Activated CD8-positive, alpha-beta T cell treated with anti-CD3 and anti-CD28 coated beads for 36 hours (primary cell): ENCODE data around the gene SORBS2. TPM values are rescaled to one million over a fixed set of nuclear protein-coding genes. Genes with fewer than 3 reads are reported as not detected.

ENCODE experiments used
- ATAC-seq: fragments of 200-7000 bp; cut with Tn5 transposase; one replicate; pipeline ENCODE4 v1.10.0; 2021; ENCODE audit warnings: mild to moderate bottlenecking, moderate library complexity
- CTCF ChIA-PET: fragments of 350-600 bp; sonication (Branson Sonifier 250); formaldehyde crosslinking; loops from one replicate; lab custom pipeline; 2021; ENCODE audit warnings: antibody characterized with exemption; lab: Charles Lee
- POLR2A ChIA-PET: fragments of 350-600 bp; sonication (Branson Sonifier 250); formaldehyde crosslinking; loops from one replicate; lab custom pipeline; 2021; ENCODE audit warnings: antibody characterized with exemption; lab: Charles Lee
- DNase-seq: peaks from one replicate; pipeline ENCODE4 v3.0.0-alpha.2; 2020
- H3K27ac Mint-ChIP-seq: one replicate; pipeline ENCODE4 v1.8.0; 2021; ENCODE audit warnings: mild to moderate bottlenecking, mixed read lengths
- H3K27me3 Mint-ChIP-seq: one replicate; pipeline ENCODE4 v1.8.0; 2021; ENCODE audit warnings: mixed read lengths
- H3K36me3 Mint-ChIP-seq: one replicate; pipeline ENCODE4 v1.8.0; 2021; ENCODE audit warnings: low read depth, mixed read lengths
- H3K4me1 Mint-ChIP-seq: one replicate; pipeline ENCODE4 v1.8.0; 2021; ENCODE audit warnings: low read depth, mixed read lengths
- H3K4me3 Mint-ChIP-seq: one replicate; pipeline ENCODE4 v1.8.0; 2021; ENCODE audit warnings: mild to moderate bottlenecking, moderate library complexity, mixed read lengths
- H3K9me3 Mint-ChIP-seq: one replicate; pipeline ENCODE4 v1.8.0; 2021; ENCODE audit warnings: mixed read lengths
- intact Hi-C: fragments of 100-400 bp; cut with micrococcal nuclease; formaldehyde crosslinking; loops from one replicate; pipeline ENCODE4 v1.10.0; 2022
- total RNA-seq, 2 experiments: library from RNA; stranded (reverse); gene quantifications; one replicate each; pipeline ENCODE4 v1.2.3, GENCODE V29; 2021
- TF ChIP-seq, protein P1 (sequence below): fragments of 200-600 bp; IDR thresholded peaks from one replicate; pipeline ENCODE4 v1.8.0; 2022; ENCODE audit warnings: antibody characterized with exemption, mild to moderate bottlenecking

SORBS2 gene
- total RNA-seq, 2 experiments from 2014 or later = not detected

- intact Hi-C loops = no loop called here
- no peak overlapping the region for H3K4me3 Mint-ChIP-seq
- H3K9me3 Mint-ChIP-seq = no peaks in the 10 kb centered on the region
- DNase-seq = no peak
- H3K27ac Mint-ChIP-seq = no peak overlapping the region
- ATAC-seq = no peak
- POLR2A ChIA-PET = no interaction called here
- TF ChIP-seq, protein P1, sequence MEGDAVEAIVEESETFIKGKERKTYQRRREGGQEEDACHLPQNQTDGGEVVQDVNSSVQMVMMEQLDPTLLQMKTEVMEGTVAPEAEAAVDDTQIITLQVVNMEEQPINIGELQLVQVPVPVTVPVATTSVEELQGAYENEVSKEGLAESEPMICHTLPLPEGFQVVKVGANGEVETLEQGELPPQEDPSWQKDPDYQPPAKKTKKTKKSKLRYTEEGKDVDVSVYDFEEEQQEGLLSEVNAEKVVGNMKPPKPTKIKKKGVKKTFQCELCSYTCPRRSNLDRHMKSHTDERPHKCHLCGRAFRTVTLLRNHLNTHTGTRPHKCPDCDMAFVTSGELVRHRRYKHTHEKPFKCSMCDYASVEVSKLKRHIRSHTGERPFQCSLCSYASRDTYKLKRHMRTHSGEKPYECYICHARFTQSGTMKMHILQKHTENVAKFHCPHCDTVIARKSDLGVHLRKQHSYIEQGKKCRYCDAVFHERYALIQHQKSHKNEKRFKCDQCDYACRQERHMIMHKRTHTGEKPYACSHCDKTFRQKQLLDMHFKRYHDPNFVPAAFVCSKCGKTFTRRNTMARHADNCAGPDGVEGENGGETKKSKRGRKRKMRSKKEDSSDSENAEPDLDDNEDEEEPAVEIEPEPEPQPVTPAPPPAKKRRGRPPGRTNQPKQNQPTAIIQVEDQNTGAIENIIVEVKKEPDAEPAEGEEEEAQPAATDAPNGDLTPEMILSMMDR = no peak
- no peaks in the 10 kb centered on the region for H3K4me1 Mint-ChIP-seq
- no peaks in the 10 kb centered on the region for H3K36me3 Mint-ChIP-seq
- H3K27me3 Mint-ChIP-seq = peaks cover 34% of the 10 kb centered on the region
- CTCF ChIA-PET = interaction anchor here (0.6 to 1.1 kb wide), 2 partner anchors 15 to 62 kb away, joined by 3 to 5 read pairs; no protein-coding TSS in a partner anchor
These were observed 275.6 kb downstream of the SORBS2 start for GRCh38 chr4:185536411-185536709.

GRCh38 chr4:185535612-185536410, 276.2 kb downstream of the SORBS2 start:
- Mint-ChIP-seq H3K27ac (no peak overlapping the region), H3K27me3 (peaks cover 32% of the 10 kb centered on the region), H3K36me3 (no peaks in the 10 kb centered on the region), H3K4me3 (no peak overlapping the region), H3K4me1 (no peaks in the 10 kb centered on the region), H3K9me3 (no peaks in the 10 kb centered on the region)
- ATAC-seq = no peak
- ChIA-PET POLR2A (no interaction called here), CTCF (interaction anchor here (0.6 to 1.1 kb wide), 2 partner anchors 15 to 62 kb away, joined by 3 to 5 read pairs; no protein-coding TSS in a partner anchor)
- intact Hi-C loops = loop anchor here (2.0 kb wide), 1 partner anchor 53 kb away; no protein-coding TSS in a partner anchor
- no peak for DNase-seq
- TF ChIP-seq, protein P1 = no peak
